GM03348 (cell line): Measurements from ENCODE around the gene ITCH.
"Not testable (repeated sequence)": the region's sequence is repeated elsewhere in the genome, so short reads cannot be mapped to it uniquely, and the experiment has no call there.

Experiments
- DNase-seq: peaks from one replicate; pipeline ENCODE4 v3.0.0; 2012; ENCODE audit warnings: low spot score

The ITCH gene

DNA sequence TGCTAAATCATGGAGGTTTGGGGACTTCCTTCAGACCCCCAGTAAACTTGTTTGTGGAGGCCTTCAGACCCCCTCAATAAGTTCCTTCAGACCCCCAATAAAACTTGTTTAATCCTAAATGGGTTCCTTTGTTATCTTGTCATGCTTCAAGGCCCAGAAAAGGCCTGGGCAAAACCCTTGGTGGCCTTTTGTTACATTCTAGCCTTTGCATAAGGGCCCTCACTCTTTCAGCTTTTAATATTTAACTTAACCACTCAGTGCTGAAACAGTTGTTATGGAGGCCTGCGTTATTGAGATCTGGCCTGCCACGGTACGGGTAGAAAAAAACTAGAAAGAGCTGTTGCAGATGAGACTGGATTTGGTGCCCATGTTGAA, 148.8 kb downstream of the ITCH start:
- no peak for DNase-seq

GRCh38 chr20:34512266-34512954, 149.3 kb downstream of the ITCH start:
- DNase-seq, result no peak

DNA sequence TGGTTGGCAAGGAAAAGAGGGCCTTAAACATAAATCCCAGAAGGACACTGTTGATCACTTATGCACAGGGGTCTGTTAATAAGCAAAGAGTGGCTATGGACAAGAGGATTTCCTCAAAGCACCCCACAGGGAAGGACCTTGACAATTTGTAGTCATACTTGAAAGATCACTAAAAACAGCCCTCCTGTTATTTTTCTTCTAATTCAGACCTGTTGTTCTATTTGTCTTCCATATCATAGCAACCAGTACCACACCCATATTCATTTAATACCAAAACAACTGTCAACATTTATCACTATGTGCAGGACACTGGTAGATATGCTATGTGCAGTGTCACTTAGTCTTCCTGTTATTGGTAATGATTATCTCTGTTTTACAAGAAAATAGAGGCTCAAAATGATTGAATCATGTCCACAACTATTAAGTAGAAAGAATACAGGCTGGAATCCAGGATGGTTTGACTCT, 149.9 kb downstream of the ITCH start:
- no peak for DNase-seq

DNA sequence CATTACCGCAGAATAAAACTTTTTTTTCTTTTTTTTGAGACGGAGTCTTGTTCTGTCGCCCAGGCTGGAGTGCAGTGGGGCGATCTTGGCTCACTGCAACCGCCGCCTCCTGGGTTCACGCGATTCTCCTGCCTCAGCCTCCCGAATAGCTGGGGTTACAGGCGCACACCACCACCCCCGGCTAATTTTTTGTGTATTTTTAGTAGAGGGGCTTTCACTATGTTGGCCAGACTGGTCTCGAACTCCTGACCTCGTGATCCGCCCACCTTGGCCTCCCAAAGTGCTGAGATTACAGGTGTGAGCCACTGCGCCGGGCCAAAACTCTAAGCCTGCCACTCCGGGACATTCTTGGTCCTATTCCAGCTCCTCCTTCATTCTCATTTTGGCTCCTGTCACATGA, 151.0 kb downstream of the ITCH start:
- not testable (repeated sequence) for DNase-seq

DNA sequence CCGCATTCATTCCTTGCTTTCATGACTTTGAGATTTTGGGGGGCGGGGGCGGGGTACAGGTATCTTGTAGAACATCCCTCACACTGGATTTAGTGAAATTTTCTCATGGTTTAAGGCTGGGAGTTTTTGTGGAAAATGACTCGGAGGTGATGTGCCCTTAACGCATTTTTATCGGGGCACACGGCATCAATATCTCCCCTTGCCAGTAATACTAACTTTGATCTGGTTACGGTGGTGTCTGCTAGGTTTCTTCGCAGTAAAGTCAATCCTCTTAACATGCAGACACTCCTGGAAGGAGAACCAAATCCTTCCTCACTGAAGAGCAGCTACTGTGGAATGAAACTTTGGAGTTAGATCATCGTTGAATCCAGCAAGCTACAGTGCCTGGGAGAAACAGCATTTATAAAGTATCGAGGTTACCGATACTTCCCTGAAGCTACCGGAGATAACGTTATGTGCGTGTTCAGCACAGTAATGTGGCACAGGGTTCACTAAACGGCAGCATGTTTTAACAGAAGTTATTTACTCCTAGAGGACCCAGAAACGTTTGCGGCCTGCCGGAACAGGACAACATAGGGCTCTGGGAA, 151.9 kb downstream of the ITCH start:
- no peak for DNase-seq

- peak; percentile 33 for DNase-seq
Measured at GRCh38 chr20:34515484-34516246, 152.6 kb downstream of the ITCH start.

DNA sequence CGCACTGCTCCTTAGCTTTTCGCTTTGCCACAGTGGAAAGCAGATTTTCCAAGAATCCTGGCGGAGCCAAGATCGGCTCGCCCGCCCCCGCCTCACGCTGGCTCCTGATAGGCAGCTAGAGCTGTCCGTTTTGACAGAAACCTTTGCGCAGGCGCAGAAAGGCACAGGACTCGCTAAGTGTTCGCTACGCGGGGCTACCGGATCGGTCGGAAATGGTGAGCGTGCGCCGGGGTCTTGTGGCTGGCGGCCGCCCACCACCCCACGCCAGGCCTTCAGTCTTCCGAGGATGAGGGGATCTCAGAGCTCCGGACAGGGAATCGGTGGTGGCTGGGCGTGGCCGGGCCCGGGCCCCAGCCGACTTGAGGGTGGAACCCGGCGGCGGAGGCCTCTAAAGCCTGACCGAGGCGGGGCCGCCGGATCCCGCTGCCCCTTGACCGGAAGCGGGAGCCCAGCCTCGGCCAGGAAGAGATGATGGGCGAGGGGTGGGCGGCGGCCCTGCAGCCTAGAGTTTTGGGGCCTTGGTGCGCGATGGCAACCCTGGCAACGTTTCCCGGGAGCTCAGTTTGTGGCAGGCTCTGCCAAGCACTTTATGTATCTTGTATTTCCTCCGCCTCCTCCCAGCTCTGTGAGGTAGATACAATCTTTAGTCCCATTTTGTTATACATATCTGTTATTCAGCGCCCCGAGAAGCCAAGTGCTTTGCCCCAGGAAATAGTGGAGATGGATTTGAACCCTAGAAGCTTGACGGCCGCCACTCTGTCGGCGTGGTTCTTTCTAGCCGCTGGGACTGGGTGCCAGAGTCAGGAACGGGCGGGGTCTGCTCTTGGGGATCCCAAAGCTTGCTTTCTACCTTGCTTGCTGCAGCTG, 153.4 kb downstream of the ITCH start, which contains the start of gene DYNLRB1:
Gene DYNLRB1 (plus strand): TSS at position 176 of the 867 bp plus-strand sequence. CDS start 37 bp downstream, at position 213.
- DNase-seq, result peak; percentile 96

GRCh38 chr20:34517114-34517505, 154.0 kb downstream of the ITCH start:
- no peak for DNase-seq

DNA sequence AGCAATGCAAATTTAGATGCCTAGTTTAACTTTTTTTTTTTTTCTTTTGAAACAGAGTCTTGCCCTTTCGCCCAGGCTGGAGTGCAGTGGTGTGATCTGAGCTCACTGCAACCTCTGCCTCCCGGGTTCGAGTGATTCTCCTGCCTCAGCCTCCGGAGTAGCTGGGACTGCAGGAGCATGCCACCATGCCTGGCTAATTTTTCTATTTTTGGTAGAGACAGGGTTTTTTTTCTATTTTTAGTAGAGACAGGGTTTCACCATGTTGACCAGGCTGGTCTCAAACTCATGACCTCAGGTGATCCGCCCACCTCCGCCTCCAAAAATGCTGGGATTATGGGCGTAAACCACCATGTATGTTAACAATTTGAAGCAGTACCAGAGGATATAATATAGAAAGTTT, 155.8 kb downstream of the ITCH start:
- DNase-seq, result not testable (repeated sequence)

DNA sequence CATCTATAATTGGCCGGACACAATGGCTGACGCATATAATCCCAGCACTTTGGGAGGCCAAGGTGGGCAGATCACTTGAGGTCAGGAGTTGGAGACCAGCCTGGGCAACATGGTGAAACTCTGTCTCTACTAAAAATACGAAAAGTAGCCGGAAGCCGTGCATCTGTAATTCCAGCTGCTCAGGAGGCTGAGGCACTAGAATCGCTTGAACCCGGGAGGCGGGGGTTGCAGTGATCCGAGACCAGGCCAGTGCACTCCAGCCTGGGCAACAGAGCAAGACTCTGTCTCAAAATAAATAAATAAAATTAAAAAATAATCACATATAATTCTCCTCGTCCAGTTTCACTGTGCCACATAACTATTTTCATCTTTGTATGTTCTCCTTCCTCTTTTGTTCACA, 156.8 kb downstream of the ITCH start:
- not testable (repeated sequence) for DNase-seq

DNA sequence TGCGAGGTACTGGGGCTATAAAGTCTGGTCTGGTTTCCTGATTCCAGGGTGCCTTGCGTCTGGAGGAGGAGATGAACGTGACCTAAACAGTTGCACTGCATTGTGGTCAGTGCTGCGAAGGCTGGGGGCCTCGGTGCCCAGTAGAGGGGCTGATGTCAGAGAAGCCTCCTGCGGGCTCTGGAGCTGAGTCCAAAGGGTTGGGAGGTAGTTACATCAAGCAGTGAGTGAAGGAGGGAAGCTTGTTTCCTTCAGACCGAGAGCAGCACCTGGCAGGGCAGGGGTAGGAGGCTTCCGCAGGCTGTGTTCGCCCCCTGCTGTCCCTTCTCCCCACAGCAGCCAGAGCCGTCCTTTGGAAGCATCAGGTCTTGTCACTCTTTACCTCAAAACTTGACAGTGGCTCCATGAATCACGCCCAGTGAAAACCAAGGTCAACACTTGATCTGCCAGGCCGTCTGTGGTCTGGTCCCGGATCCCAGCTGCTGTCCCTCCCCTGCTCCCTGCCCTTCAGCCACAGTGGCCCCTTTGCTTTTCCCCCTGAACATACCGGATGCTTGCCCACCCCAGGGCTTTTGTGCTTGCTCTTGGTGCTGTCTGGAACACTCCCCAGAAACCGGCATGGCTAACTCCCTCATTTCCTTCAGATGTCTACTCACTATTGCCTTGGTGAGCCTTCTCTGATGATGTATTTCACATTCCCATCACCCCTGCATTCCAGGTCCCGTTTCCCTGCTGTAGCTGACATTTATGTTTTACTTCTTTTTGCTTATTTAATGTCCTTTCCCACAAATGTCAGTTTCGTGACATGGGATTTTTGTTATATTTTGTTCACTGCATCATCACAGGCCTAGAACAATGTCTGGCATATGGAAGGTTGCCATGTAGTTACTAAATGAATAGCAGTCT, 160.1 kb downstream of the ITCH start:
- DNase-seq, result peak; percentile 47

DNA sequence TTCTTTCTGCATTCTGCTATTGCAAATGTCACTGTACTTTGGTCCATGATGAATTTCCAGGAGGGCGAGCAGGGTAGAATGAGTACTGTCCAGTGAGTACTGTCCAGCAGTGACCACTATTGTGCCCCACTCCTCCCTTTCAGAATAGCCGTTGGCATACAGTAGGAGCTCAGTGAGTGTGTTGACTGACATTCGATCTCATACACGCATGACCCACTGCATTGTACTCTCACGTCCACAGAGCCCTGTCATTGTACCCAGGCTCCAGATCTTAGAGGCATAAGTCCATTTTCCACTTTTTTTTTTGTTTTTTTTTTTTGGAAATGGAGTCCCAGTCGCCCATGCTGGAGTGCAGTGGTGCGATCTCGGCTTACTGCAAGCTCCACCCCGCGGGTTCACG, 161.4 kb downstream of the ITCH start:
- DNase-seq, result no peak

- no peak for DNase-seq
Measured at GRCh38 chr20:34525342-34525708, 162.3 kb downstream of the ITCH start.

DNA sequence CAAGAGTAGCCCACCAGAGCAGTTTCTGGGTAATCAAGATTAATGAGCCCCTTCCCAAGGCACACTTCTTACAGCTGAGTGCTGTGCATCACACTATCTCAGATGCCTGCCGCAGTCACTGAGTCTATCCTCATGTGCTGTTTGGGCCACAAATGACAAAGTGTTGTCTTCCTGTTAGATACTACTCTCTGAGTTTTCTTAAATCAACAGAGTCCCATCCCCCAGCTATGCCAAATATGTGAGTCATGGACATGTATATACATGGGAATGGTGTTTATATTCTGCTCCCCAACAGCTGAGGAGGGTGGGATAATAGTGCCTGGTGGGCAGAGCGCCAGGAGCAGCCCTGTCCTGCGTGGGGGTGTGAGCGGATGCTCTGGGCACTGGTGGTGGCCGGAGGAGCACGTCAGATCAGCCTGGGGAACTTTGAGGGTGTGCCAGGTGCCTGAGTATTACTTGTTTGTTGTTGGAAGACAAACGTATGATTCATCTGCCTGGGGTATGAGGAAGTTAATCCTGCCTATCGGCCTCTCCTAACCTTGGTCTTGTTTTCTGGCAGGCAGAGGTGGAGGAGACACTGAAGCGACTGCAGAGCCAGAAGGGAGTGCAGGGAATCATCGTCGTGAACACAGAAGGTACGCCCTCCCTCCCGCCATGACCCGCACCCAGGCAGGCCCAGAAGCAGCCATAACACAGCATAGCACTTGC, 162.8 kb downstream of the ITCH start:
- peak; percentile 93 for DNase-seq

DNA sequence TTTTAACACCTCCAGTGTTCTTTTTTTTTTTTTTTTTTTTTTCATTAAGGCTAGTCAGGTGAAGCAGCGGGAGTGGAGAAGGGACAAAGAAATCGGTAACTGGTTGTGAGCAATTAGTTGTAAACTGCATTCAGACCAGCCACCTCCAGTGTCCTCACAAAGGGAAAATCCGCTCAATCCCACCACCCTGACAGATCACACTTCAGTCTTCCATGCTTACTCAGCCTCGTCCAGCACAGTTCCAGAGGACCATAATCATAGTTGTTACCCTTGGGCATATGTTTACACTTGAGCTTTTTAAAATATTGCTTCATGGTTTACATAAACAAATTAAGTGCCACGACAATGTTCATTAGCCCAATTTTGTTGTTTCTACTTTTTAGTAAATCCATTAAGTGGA, 163.4 kb downstream of the ITCH start:
- DNase-seq, result no peak

GRCh38 chr20:34527016-34527415, 163.9 kb downstream of the ITCH start:
- no peak for DNase-seq

- no peak for DNase-seq
Measured at GRCh38 chr20:34528921-34529297, 165.8 kb downstream of the ITCH start.

GRCh38 chr20:34529742-34530141, 166.7 kb downstream of the ITCH start:
- no peak for DNase-seq

- no peak for DNase-seq
Measured at GRCh38 chr20:34530342-34530741, 167.3 kb downstream of the ITCH start.

GRCh38 chr20:34531608-34532265, 168.7 kb downstream of the ITCH start:
- DNase-seq, result no peak
